HG02884 (cell line): ENCODE data around the gene SGK1.

ENCODE experiments used
- ATAC-seq: cut with Tn5 transposase; IDR thresholded peaks from one replicate; pipeline ENCODE4 v1.9.1; 2021; ENCODE audit warnings: mild to moderate bottlenecking, moderate library complexity; ENCODE audit not compliant: unreplicated experiment

The SGK1 gene

GRCh38 chr6:134173366-134173725 is 144.6 kb downstream of the SGK1 start:
- ATAC-seq = no peak

DNA sequence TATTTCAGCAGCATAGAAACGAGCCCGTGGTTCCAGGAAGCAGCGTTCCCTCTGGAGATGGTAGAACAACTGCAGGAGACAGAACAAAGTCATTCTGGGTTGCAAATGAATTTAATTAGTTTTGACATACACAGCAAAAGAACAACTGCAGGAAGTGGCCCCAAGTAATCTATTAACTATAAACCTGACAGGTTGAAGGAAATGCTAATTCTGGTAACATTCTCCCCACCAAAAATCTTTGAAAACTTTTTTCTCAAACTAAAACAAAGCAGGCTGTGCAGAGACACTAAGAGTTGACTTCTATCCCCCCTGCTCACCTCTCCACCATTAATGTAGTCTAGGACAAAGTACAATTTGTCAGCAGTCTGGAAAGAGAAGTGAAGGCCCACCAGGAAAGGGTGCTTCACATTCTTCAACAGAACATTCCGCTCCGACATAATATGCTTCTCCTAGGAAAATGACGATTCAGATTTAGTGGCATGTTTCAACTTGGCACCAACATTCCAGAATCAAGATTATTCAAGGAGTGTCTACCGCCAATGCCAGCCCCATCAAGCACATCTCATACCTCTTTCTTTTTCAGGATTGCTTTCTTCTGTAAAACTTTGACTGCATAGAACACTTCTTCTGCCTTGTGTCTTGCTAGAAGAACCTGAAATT is 145.1 kb downstream of the SGK1 start:
- no peak for ATAC-seq

DNA sequence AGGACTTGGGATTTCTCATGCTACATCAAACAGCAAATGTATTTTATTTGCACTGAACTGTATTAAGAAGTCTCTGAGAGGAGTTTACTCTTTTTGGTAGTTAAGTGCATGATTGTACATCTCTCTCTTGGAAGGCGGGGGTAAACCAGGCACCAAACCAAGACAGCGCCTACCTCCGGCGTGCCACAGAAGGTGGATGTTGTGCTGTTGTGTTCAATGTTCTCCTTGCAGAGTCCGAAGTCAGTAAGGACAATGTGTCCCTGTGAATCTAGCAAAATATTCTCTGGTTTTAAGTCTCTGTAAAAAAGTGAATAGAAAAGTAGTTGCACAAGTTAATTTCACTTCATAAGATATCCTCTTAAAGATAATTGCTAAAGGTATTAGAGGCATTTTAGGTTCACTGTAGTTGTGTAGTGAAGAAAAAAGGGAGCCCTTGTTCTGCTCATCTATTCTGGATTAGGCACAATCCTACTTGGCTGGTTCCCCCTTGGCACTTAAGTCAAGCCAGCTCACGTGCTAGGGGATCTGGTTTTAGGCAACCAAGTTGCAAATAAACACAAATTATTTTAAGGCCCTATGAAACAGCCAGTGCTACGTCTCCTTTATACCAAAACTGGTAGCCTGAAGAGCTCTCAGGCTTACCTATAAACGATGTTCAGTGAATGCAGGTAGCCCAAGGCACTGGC is 145.7 kb downstream of the SGK1 start:
- no peak for ATAC-seq

- ATAC-seq = no peak
Measured at GRCh38 chr6:134171517-134171916, 146.4 kb downstream of the SGK1 start.

DNA sequence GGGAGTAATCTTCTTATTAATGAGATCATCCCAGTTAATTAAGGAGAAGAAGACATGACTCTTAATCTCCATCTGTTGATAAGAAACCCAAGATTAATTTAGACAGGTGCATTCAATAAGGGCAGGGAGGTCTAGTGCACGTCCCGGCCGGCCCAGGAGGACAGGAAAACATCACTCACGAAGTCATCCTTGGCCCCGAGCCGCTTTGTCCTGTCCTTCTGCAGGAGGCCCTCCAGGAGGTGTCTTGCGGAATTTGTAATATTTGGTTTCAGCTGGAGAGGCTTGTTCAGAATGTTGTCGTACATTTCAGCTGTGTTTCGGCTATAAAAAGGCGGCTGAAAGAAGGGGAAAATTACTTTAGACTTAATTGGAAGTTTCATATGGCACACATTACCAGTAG is 147.1 kb downstream of the SGK1 start:
- no peak for ATAC-seq

DNA sequence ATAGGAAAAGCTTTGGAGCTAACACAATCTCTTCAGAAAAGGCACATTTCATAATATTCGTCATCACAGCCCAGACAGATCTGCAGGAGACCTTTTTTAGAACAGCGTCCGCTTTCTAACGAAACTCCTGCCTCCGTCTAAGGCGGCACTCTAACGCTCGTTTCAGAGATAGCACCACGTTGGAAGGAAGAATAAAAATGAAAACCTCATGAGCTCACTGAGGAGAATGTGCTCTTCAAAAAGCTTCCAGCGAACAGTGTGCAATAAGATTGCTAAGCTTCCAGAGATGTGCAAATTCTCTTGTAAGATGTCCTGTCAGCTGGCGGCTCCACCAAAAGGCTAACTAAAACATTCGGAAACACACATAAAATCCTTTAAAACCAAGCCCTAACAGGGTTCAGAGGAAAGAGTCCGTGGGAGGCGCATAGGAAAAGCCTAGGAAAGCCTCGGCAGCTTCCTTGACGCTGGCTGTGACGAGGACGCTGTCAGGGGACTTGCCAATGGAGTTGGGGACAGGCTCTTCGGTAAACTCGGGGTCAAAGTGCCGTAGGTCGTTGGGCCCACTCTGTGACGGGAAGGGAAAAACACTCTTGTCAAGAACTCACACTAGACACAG is 147.9 kb downstream of the SGK1 start:
- ATAC-seq = no peak

GRCh38 chr6:134168590-134169208 is 149.2 kb downstream of the SGK1 start:
- ATAC-seq = no peak

DNA sequence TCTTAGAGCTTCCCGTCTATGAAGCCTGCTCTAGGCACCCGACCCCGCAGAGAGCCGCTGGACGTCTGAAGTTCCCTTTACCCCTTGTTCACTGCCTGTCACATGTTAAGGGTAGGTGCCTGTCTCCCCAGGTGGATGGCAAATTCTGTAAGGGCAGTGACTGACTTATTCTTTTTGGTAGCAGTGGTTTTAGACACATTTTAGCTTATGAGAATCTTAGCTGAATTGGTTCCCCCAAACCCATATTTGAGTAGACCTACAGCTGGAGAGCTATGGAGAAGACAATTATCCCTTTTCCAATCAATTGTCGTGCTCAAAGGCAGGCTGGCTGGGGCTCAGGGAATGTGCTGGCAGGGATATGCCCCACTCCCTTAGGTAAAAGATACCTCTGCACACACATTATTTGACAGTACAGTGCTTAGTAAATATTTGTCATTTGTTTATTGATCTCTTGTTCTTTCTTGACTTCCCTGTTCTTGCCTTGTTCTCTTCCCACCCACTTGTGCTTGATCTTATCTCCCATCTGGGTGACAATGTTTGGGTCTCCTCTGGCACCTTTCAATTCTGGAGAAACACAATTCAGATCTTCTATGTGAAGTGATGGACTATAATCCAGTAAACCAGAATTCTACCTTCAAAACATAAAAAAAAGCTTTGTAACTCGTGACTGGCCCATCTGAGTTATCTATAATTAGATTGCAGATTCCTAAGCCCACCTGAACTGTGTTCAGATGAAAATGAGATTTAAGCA is 151.2 kb downstream of the SGK1 start:
- ATAC-seq = no peak

- ATAC-seq = no peak
Measured at GRCh38 chr6:134165561-134166201, 152.2 kb downstream of the SGK1 start.

GRCh38 chr6:134164300-134164699 is 153.6 kb downstream of the SGK1 start:
- ATAC-seq = no peak

DNA sequence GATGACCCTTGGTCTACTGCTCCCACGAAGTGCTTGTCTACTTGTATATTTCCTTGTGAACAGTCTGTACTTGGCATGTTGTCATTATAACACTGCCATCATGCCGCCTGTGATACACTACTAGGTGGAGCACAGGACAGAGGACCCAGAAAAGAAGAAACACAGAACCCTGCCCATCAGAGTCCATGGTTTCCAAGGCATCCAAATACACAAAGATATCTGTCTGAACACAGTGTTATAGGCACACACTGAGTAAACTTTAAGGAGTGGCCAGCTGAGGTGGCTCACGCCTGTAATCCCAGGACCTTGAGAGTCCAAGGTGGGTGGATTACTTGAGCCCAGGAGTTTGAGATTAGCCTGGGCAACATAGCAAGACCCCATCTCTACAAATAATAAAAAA is 155.0 kb downstream of the SGK1 start:
- no peak for ATAC-seq

GRCh38 chr6:134161041-134161440 is 156.9 kb downstream of the SGK1 start:
- no peak for ATAC-seq

GRCh38 chr6:134152767-134153485 is 165.0 kb downstream of the SGK1 start:
- no peak for ATAC-seq

DNA sequence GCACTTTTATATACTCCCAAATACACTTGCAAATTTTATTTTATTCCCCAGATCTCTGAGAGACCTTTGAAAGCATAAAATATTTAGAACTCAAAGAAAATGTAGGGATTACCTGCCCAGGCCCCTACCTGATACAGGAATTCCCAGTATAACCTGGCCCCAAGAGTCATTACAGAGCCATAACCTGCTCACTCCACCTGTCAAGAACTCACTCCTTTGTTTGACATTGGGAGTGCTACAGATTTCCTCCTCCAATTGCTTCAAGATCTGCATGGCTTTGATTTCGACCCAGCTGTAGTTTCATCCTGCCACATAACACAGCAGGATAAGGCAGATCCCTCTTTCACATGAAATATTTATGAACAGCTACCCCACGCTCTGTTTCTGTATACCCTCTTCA is 169.3 kb downstream of the SGK1 start:
- no peak for ATAC-seq

DNA sequence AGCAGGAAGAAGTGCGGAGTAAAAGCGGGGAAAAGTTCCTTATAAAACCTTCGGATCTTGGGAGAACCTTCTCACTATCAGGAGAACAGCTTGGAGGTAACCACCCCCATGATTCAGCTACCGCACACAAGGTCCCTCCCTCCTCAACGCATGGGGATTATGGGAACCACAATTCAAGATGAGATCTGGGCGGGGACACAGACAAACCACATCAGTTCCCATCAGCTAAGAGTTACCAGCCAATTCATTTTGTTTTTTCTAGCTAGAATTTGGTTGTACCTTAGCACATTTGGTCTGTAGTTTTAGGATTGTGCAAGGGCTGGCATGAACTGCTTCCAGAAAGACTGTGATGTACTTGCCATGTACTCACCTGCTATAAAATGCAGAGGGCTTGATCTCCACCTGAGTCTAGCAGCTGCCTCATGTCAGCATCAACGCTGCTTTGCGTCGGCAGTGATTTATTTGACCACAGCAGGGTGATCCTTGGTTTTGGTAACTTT is 170.8 kb downstream of the SGK1 start:
- ATAC-seq = no peak

- no peak for ATAC-seq
Measured at GRCh38 chr6:134146268-134147033, 171.5 kb downstream of the SGK1 start.

DNA sequence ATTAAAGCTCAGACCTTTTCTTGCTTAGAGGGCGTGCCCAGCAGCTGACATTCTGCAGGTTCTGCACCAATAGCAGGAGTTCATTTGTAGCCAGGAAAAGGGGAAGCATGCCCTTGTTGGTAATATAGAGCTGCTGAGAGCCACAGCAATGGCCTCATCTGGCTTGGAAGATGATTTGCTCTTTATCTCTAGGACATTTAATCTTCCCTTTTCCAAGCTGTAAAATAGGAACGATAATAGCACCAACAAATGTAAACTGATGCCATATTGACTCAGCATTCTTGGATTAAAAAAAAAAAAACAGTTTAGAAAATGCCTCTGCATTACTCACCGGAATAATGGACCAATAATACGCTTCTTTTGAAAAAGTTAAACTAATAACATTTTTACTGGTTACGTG is 172.1 kb downstream of the SGK1 start:
- ATAC-seq = no peak

DNA sequence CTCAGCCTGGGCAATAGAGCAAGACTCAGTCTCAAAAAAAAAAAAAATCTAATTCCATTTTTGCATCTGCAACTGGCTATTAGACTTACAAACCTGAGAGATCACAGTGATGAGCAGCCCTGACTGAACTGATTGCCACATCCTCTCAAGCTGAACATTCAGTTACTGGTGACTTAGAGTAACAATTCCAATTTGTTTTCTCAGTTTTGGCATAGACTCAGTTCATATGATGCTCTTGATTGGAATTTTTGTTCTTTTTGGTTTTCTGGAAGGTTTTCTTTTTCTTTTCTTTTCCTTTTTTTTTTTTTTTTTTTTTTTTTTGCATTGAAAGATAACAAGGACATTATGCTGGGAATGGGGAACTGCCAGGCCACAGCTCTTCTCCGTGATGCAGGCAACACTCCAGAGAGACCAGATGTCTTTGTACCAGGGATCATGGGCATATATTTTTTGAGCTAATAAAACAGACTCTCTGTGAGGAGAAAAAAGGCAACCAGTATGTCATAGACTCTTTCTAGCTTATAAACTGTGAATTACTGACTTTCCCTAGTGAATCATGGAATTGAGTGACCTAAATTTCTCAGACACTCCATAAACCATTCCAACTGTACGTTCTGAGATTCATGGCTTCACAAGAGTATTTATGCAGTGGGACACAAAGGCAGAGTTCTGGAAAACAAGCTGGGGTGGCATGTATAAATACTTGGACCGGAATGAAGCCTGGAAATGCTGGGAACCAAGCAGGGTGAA is 179.5 kb downstream of the SGK1 start:
- no peak for ATAC-seq

DNA sequence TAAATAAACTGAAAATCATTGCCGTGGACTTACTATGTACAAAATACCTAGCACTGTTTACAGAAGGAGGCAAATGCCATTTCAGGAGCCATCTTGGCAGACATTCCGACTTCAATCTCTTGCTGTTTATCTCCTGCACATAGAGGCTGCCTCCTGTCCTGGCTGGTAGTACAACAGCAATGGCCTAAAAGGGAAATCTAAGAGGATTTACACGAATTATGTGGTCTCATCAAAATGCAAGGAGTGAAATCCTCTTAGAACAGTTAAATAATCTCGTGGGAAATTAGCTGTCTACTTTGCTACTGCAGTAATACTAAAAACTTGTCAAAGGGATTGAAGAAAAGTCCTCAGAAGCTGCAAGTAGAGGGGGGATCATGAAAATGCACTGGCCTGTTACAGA is 183.3 kb downstream of the SGK1 start:
- no peak for ATAC-seq
